IMR-90 (cell line): ENCODE results near the gene RELN. TPM values are rescaled to one million over a fixed set of nuclear protein-coding genes. Genes with fewer than 3 reads are reported as not detected.

Experiments used
- ATAC-seq: fragments of 200-7000 bp; cut with Tn5 transposase; 2 replicates; pipeline ENCODE4 v1.9.1; 2020; ENCODE audit warnings: low read depth, mild to moderate bottlenecking, moderate library complexity
- BruUV-seq: library from RNA; stranded (reverse); fragments of 400-500 nt; replicated peaks from 2 replicates; lab custom pipeline; 2021; lab: Mats Ljungman, UMichigan
- CTCF ChIA-PET: fragments of 300-600 bp; formaldehyde crosslinking; extraction: SDS; loops from one replicate; lab custom pipeline; 2021; ENCODE audit warnings: antibody characterized with exemption; lab: Yijun Ruan, JAX
- POLR2A ChIA-PET: fragments of 300-600 bp; sonication (Branson Sonifier 250); formaldehyde crosslinking; loops from one replicate; lab custom pipeline; 2022; ENCODE audit warnings: antibody characterized with exemption; ENCODE audit not compliant: unreplicated experiment; lab: Charles Lee
- DNase-seq: peaks from one replicate; pipeline ENCODE4 v3.0.0; 2013
- H2AFZ ChIP-seq: replicated peaks from 2 replicates; pipeline ENCODE3; 2013; ENCODE audit warnings: low read length, mild to moderate bottlenecking; ENCODE audit not compliant: poor library complexity
- H2AK5ac ChIP-seq: 2 replicates; pipeline ENCODE4 v1.6.1; 2013; ENCODE audit warnings: low read depth, low read length, inconsistent platforms
- H2AK9ac ChIP-seq: replicated peaks from 2 replicates; pipeline ENCODE3; 2013; ENCODE audit warnings: mild to moderate bottlenecking, low read depth, low read length, moderate library complexity; ENCODE audit not compliant: poor library complexity
- H2BK120ac ChIP-seq: 2 replicates; pipeline ENCODE4 v1.6.1; 2013; ENCODE audit warnings: low read depth, low read length, inconsistent platforms
- H2BK15ac ChIP-seq: 3 replicates; pipeline ENCODE4 v1.6.1; 2013; ENCODE audit warnings: low read depth, low read length, inconsistent platforms
- H2BK20ac ChIP-seq: 2 replicates; pipeline ENCODE4 v1.6.1; 2013; ENCODE audit warnings: low read depth, mild to moderate bottlenecking, inconsistent platforms, low read length, moderate library complexity
- H2BK5ac ChIP-seq: 2 replicates; pipeline ENCODE4 v1.6.1; 2013; ENCODE audit warnings: mild to moderate bottlenecking, low read depth, low read length, inconsistent platforms; ENCODE audit not compliant: poor library complexity, severe bottlenecking
- H3K14ac ChIP-seq: replicated peaks from 2 replicates; pipeline ENCODE4 v1.6.1; 2013; ENCODE audit warnings: low read depth, low read length, inconsistent platforms
- H3K18ac ChIP-seq: 2 replicates; pipeline ENCODE4 v1.6.1; 2013; ENCODE audit warnings: low read depth, low read length, control low read depth
- H3K23ac ChIP-seq: 2 replicates; pipeline ENCODE4 v1.6.1; 2013; ENCODE audit warnings: low read depth, low read length, inconsistent platforms
- H3K27ac ChIP-seq: 2 replicates; pipeline ENCODE4 v1.5.1; 2013; ENCODE audit warnings: mild to moderate bottlenecking, control low read depth, low read length; ENCODE audit not compliant: insufficient read depth
- H3K27me3 ChIP-seq: 2 replicates; pipeline ENCODE4 v1.6.1; 2013; ENCODE audit warnings: low read length; ENCODE audit not compliant: control insufficient read depth, insufficient read depth
- H3K36me3 ChIP-seq: 2 replicates; pipeline ENCODE4 v1.6.1; 2013; ENCODE audit warnings: low read length, mixed read lengths; ENCODE audit not compliant: control insufficient read depth, insufficient read depth
- H3K4ac ChIP-seq: 2 replicates; pipeline ENCODE4 v1.6.1; 2013; ENCODE audit warnings: low read depth, low read length, inconsistent platforms
- H3K4me1 ChIP-seq: 2 replicates; pipeline ENCODE4 v1.6.1; 2013; ENCODE audit warnings: low read length, mixed read lengths; ENCODE audit not compliant: control insufficient read depth, insufficient read depth
- H3K4me2 ChIP-seq: 2 replicates; pipeline ENCODE4 v1.6.1; 2013; ENCODE audit warnings: low read depth, mild to moderate bottlenecking, control low read depth, low read length, moderate library complexity
- H3K4me3 ChIP-seq: 2 replicates; pipeline ENCODE4 v1.5.1; 2013; ENCODE audit warnings: low read depth, mild to moderate bottlenecking, control low read depth, low read length, moderate library complexity; ENCODE audit not compliant: insufficient read depth
- H3K56ac ChIP-seq: 2 replicates; pipeline ENCODE4 v1.6.1; 2013; ENCODE audit warnings: low read length, inconsistent platforms; ENCODE audit not compliant: insufficient read depth; ENCODE audit errors: extremely low read depth
- H3K79me1 ChIP-seq, 2 experiments: 2 replicates each; pipeline ENCODE4 v1.6.1; 2013; ENCODE audit warnings: low read length in 2 of 2, inconsistent platforms in 1 of 2, low read depth in 1 of 2
- H3K9ac ChIP-seq: 2 replicates; pipeline ENCODE4 v1.6.1; 2013; ENCODE audit warnings: low read depth, low read length, control low read depth
- H3K9me1 ChIP-seq: 2 replicates; pipeline ENCODE4 v1.6.1; 2013; ENCODE audit warnings: low read length, inconsistent platforms; ENCODE audit not compliant: insufficient read depth
- H3K9me3 ChIP-seq: 2 replicates; pipeline ENCODE4 v1.6.1; 2013; ENCODE audit warnings: low read length; ENCODE audit not compliant: control insufficient read depth, insufficient read depth
- H4K20me1 ChIP-seq: 2 replicates; pipeline ENCODE4 v1.6.1; 2013; ENCODE audit warnings: low read length, inconsistent platforms; ENCODE audit not compliant: insufficient read depth
- H4K5ac ChIP-seq: 2 replicates; pipeline ENCODE4 v1.6.1; 2013; ENCODE audit warnings: mild to moderate bottlenecking, low read depth, low read length, control low read depth
- H4K8ac ChIP-seq, 2 experiments: 2 replicates each; pipeline ENCODE4 v1.6.1; 2013; ENCODE audit warnings: low read depth in 2 of 2, low read length in 2 of 2, control low read depth in 1 of 2, inconsistent platforms in 1 of 2
- H4K91ac ChIP-seq: 2 replicates; pipeline ENCODE4 v1.6.1; 2013; ENCODE audit warnings: low read depth, low read length, inconsistent platforms; ENCODE audit not compliant: insufficient read depth
- CEBPB ChIP-seq: IDR thresholded peaks from 2 replicates; pipeline ENCODE4 v1.6.1; 2012; ENCODE audit warnings: low read depth, low read length, improper control_type of control experiment
- CHD1 ChIP-seq: IDR thresholded peaks from 2 replicates; pipeline ENCODE4 v1.6.1; 2012; ENCODE audit warnings: low read depth, low read length, improper control_type of control experiment
- ELK1 ChIP-seq: fragments of 150-350 bp; IDR thresholded peaks from 2 replicates; pipeline ENCODE4 v1.6.1; 2016; ENCODE audit warnings: low read depth, mild to moderate bottlenecking, low read length, moderate library complexity, borderline replicate concordance
- FOS ChIP-seq: fragments of 150-350 bp; IDR thresholded peaks from 2 replicates; pipeline ENCODE4 v1.6.1; 2016; ENCODE audit warnings: low read depth, low read length
- MAFK ChIP-seq: IDR thresholded peaks from 2 replicates; pipeline ENCODE4 v1.6.1; 2012; ENCODE audit warnings: low read depth, low read length, improper control_type of control experiment
- MAZ ChIP-seq: IDR thresholded peaks from 2 replicates; pipeline ENCODE4 v1.6.1; 2012; ENCODE audit warnings: low read depth, mild to moderate bottlenecking, low read length, improper control_type of control experiment, moderate library complexity, borderline replicate concordance
- MXI1 ChIP-seq: IDR thresholded peaks from 2 replicates; pipeline ENCODE4 v1.6.1; 2012; ENCODE audit warnings: low read depth, mild to moderate bottlenecking, low read length, moderate library complexity, borderline replicate concordance
- NFE2L2 ChIP-seq: fragments of 150-350 bp; IDR thresholded peaks from 2 replicates; pipeline ENCODE4 v1.6.1; 2016; ENCODE audit warnings: low read depth, mild to moderate bottlenecking, low read length
- RAD21 ChIP-seq: IDR thresholded peaks from 2 replicates; pipeline ENCODE4 v1.6.1; 2012; ENCODE audit warnings: low read length, improper control_type of control experiment
- RFX5 ChIP-seq: IDR thresholded peaks from 2 replicates; pipeline ENCODE4 v1.8.0; 2012; ENCODE audit warnings: low read depth, mild to moderate bottlenecking, low read length, moderate library complexity
- SMC3 ChIP-seq: fragments of 150-350 bp; IDR thresholded peaks from 2 replicates; pipeline ENCODE4 v1.6.1; 2016; ENCODE audit warnings: low read depth, mild to moderate bottlenecking, antibody characterized with exemption, low read length, moderate library complexity
- WGBS, 2 experiments: methylation state at CpG; one replicate each; pipeline versions ENCODE4 v1.1.5 to v1.1.7; 2013; ENCODE audit warnings: missing lambda C conversion rate in 2 of 2; ENCODE audit not compliant: insufficient read length in 1 of 2; ENCODE audit errors: extremely low coverage in 2 of 2; 5-methylcytosine and 5-hydroxymethylcytosine counted together
- dilution Hi-C: fragments of 300-500 bp; cut with HindIII; formaldehyde crosslinking; loops from one replicate; pipeline ENCODE4 v1.14.3; 2018; ENCODE audit warnings: low sequenced_read_pairs; ENCODE audit not compliant: unreplicated experiment
- in situ Hi-C: fragments of 300-500 bp; cut with MboI; formaldehyde crosslinking; loops from 3 replicates; pipeline ENCODE4 v1.14.3; 2019; ENCODE audit warnings: low sequenced_read_pairs, inconsistent platforms, mixed read lengths
- intact Hi-C: fragments of 100-400 bp; cut with micrococcal nuclease; formaldehyde crosslinking; loops from 2 replicates; pipeline ENCODE4 v1.10.0; 2022
- polyA plus RNA-seq, 3 experiments: library from polyadenylated mRNA; depleted of rRNA; stranded (reverse); fragments of >200 nt; gene quantifications; 2 replicates each; pipeline ENCODE4 v1.2.3, GENCODE V29; 2012; ENCODE audit warnings: low replicate concordance in 1 of 3
- total RNA-seq: library from RNA; depleted of rRNA; stranded (reverse); fragments of >200 nt; gene quantifications from 2 replicates; pipeline ENCODE4 v1.2.3, GENCODE V29; 2012
- TF ChIP-seq, protein P1 (sequence below): fragments of 150-350 bp; IDR thresholded peaks from 2 replicates; pipeline ENCODE4 v1.6.1; 2017; ENCODE audit warnings: mild to moderate bottlenecking, antibody characterized with exemption, low read length, low read depth

RELN gene
- total and polyA plus RNA-seq, 2 of the 4 experiments (the other 2 are of a cell fraction) = 14.7 to 23.7 TPM

GRCh38 chr7:103592187-103592586 is 397.3 kb downstream of the RELN start:
- no peak for DNase-seq
- POLR2A ChIA-PET = no interaction called here
- H3K56ac ChIP-seq = no peak overlapping the region
- in situ Hi-C loops (no loop called here), dilution Hi-C loops (no loop called here), intact Hi-C loops (loop anchor here (5.0 kb wide), 1 partner anchor 400 kb away; no protein-coding TSS in a partner anchor)
- H3K27me3 ChIP-seq = no peaks in the 10 kb centered on the region
- CTCF ChIA-PET = no interaction called here
- H2BK15ac ChIP-seq = no peak overlapping the region
- TF ChIP-seq ELK1 (no peak), RFX5 (no peak), SMC3 (no peak), CEBPB (no peak), MAFK (no peak), MXI1 (no peak), FOS (no peak), NFE2L2 (no peak), CHD1 (no peak), RAD21 (no peak), MAZ (no peak)
- TF ChIP-seq, protein P1, sequence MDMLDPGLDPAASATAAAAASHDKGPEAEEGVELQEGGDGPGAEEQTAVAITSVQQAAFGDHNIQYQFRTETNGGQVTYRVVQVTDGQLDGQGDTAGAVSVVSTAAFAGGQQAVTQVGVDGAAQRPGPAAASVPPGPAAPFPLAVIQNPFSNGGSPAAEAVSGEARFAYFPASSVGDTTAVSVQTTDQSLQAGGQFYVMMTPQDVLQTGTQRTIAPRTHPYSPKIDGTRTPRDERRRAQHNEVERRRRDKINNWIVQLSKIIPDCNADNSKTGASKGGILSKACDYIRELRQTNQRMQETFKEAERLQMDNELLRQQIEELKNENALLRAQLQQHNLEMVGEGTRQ = no peak
- peaks cover 2% of the 10 kb centered on the region; the same call in 1 of the 2 replicates for H3K4me1 ChIP-seq
- H3K4me3 ChIP-seq = no peak overlapping the region
- H2AK9ac ChIP-seq = no peak overlapping the region
- H3K36me3 ChIP-seq = no peaks in the 10 kb centered on the region
- no peaks in the 10 kb centered on the region for H3K9me1 ChIP-seq
- no peaks in the 10 kb centered on the region for H3K79me1 ChIP-seq
- no peak overlapping the region for H2BK5ac ChIP-seq
- no peak overlapping the region for H3K4ac ChIP-seq
- no peak overlapping the region for H2AFZ ChIP-seq
- no CpG with 5 or more reads among the region's 1 CpG for WGBS, 2 experiments
- H4K20me1 ChIP-seq = no peaks in the 10 kb centered on the region
- H3K18ac ChIP-seq = no peak overlapping the region
- no peak overlapping the region for H3K9ac ChIP-seq
- no peak overlapping the region for H2BK20ac ChIP-seq
- H3K4me2 ChIP-seq = no peak overlapping the region
- no peaks in the 10 kb centered on the region for H3K9me3 ChIP-seq
- H4K8ac ChIP-seq = no peak overlapping the region
- no peak overlapping the region for H4K5ac ChIP-seq
- no peak overlapping the region for H3K23ac ChIP-seq
- no peak overlapping the region for H2AK5ac ChIP-seq
- H3K14ac ChIP-seq = no peak overlapping the region
- no peak for ATAC-seq
- H3K27ac ChIP-seq = no peak overlapping the region
- no peak overlapping the region for H2BK120ac ChIP-seq
- BruUV-seq = no TSS peak
- H4K91ac ChIP-seq = no peak overlapping the region
